Stimulated activated CD4-positive, alpha-beta T cell treated with anti-CD3 and anti-CD28 coated beads, TNF-alpha, amount 100 ng/mL, for 48 hours (primary cell): ENCODE data around the gene CDK6.

Source experiments
- DNase-seq, 3 donors: peaks; one replicate each; pipeline ENCODE4 v3.0.0-alpha.2; 2020; ENCODE audit warnings: low read depth in 3 of 3

The CDK6 gene

GRCh38 chr7:92589056-92589455 lies 247.3 kb downstream of the CDK6 start:
- no peak for DNase-seq

- DNase-seq: no peak
Observed at GRCh38 chr7:92588561-92588960, 247.8 kb downstream of the CDK6 start.

GRCh38 chr7:92586841-92587240 lies 249.5 kb downstream of the CDK6 start:
- DNase-seq: no peak

GRCh38 chr7:92586403-92586802 lies 250.0 kb downstream of the CDK6 start:
- DNase-seq: no peak

GRCh38 chr7:92584953-92585352 lies 251.4 kb downstream of the CDK6 start:
- no peak for DNase-seq

- no peak for DNase-seq
Observed at GRCh38 chr7:92582948-92583347, 253.4 kb downstream of the CDK6 start.

- no peak for DNase-seq
Observed at GRCh38 chr7:92576296-92576695, 260.1 kb downstream of the CDK6 start.

- no peak for DNase-seq
Observed at GRCh38 chr7:92569137-92569536, 267.2 kb downstream of the CDK6 start.

GRCh38 chr7:92567460-92567859 lies 268.9 kb downstream of the CDK6 start:
- no peak for DNase-seq

GRCh38 chr7:92563345-92563744 lies 273.0 kb downstream of the CDK6 start:
- DNase-seq: no peak

- no peak for DNase-seq
Observed at GRCh38 chr7:92560602-92561001, 275.8 kb downstream of the CDK6 start.

- DNase-seq: no peak
Observed at GRCh38 chr7:92557808-92558362, 278.5 kb downstream of the CDK6 start.

GRCh38 chr7:92557249-92557648 lies 279.1 kb downstream of the CDK6 start:
- no peak for DNase-seq
